ENCODE results near the gene EXOSC7. TPM values are rescaled to one million over a fixed set of nuclear protein-coding genes. Genes with fewer than 3 reads are reported as not detected.
"Not testable (repeated sequence)": the region's sequence is repeated elsewhere in the genome, so short reads cannot be mapped to it uniquely, and the experiment has no call there.

The EXOSC7 gene
- total and polyA plus RNA-seq, 2 experiments from 2014 or later, result 31.1 to 53.5 TPM

GRCh38 chr3:44984335-44984734, 8.3 kb downstream of the EXOSC7 start:
- no peaks in the 10 kb centered on the region; the same call in 1 of the 2 replicates for H3F3A ChIP-seq (ENCODE audit: insufficient read depth)
- TF ChIP-seq EZH2 (IDR thresholded peaks at IDR 0.05; ENCODE audit: insufficient read depth, poor library complexity, severe bottlenecking) (no peak), EZH2phosphoT487 (IDR thresholded peaks at IDR 0.05; ENCODE audit: insufficient read depth, low read depth) (no peak)
- no peak overlapping the region for H3K27ac ChIP-seq
- 94 to 98% methylated on average over 2 of the region's 2 CpGs for WGBS, 2 experiments (ENCODE audit: low coverage in 1 of 2, low lambda C conversion rate in 2 of 2, missing lambda C conversion rate in 2 of 2)
- in situ Hi-C loops (cut with MboI), result no loop called here
- H3K4me2 ChIP-seq (ENCODE audit: unreplicated experiment), result no peak overlapping the region
- H4K20me1 ChIP-seq (ENCODE audit: insufficient read depth), result no peaks in the 10 kb centered on the region
- H3K9me2 ChIP-seq (ENCODE audit: insufficient read depth), result no peaks in the 10 kb centered on the region
- no peaks in the 10 kb centered on the region for H3K36me3 ChIP-seq (ENCODE audit: low read depth)
- H3K4me3 ChIP-seq, result no peak overlapping the region
- peaks cover 97% of the 10 kb centered on the region for H3K79me2 ChIP-seq (ENCODE audit: insufficient read depth)
- no peak for DNase-seq
- no peaks in the 10 kb centered on the region for H3K9me3 ChIP-seq (ENCODE audit: low read depth)
- no peaks in the 10 kb centered on the region for H3K27me3 ChIP-seq (replicated peaks; ENCODE audit: insufficient read depth)
- no peak overlapping the region for H2AFZ ChIP-seq
- peaks cover 6% of the 10 kb centered on the region for H3K4me1 ChIP-seq (ENCODE audit: insufficient read depth)
- no peak overlapping the region for H3K9ac ChIP-seq

GRCh38 chr3:44986330-44986729, 10.3 kb downstream of the EXOSC7 start:
- in situ Hi-C loops (cut with MboI); H3K4me2 ChIP-seq (ENCODE audit: unreplicated experiment); H2AFZ ChIP-seq; H3K9me3 ChIP-seq (ENCODE audit: low read depth); H3K27ac ChIP-seq; H3K4me3 ChIP-seq; H4K20me1 ChIP-seq (ENCODE audit: insufficient read depth); H3K9me2 ChIP-seq (ENCODE audit: insufficient read depth); H3K9ac ChIP-seq; H3K4me1 ChIP-seq (ENCODE audit: insufficient read depth); DNase-seq; H3K27me3 ChIP-seq (replicated peaks; ENCODE audit: insufficient read depth); H3K36me3 ChIP-seq (ENCODE audit: low read depth); H3F3A ChIP-seq (ENCODE audit: insufficient read depth): not testable (repeated sequence)
- peaks cover 94% of the 10 kb centered on the region for H3K79me2 ChIP-seq (ENCODE audit: insufficient read depth)
- WGBS, 2 experiments (ENCODE audit: low coverage in 1 of 2, low lambda C conversion rate in 2 of 2, missing lambda C conversion rate in 2 of 2), result 95 to 99% methylated on average over 7 to 14 of the region's 14 CpGs

- H3F3A ChIP-seq (ENCODE audit: insufficient read depth), result peaks cover 12% of the 10 kb centered on the region
- H3K27me3 ChIP-seq (replicated peaks; ENCODE audit: insufficient read depth), result no peaks in the 10 kb centered on the region
- peaks cover 94% of the 10 kb centered on the region for H3K79me2 ChIP-seq (ENCODE audit: insufficient read depth)
- no peak overlapping the region for H2AFZ ChIP-seq
- 80 to 82% methylated on average over 6 of the region's 6 CpGs for WGBS, 2 experiments (ENCODE audit: low coverage in 1 of 2, low lambda C conversion rate in 2 of 2, missing lambda C conversion rate in 2 of 2)
- H4K20me1 ChIP-seq (ENCODE audit: insufficient read depth), result no peaks in the 10 kb centered on the region
- no peaks in the 10 kb centered on the region for H3K9me3 ChIP-seq (ENCODE audit: low read depth)
- H3K9ac ChIP-seq, result no peak overlapping the region
- no peak overlapping the region for H3K4me2 ChIP-seq (ENCODE audit: unreplicated experiment)
- in situ Hi-C loops (cut with MboI), result no loop called here
- TF ChIP-seq EZH2phosphoT487 (IDR thresholded peaks at IDR 0.05; ENCODE audit: insufficient read depth, low read depth) (no peak), EZH2 (IDR thresholded peaks at IDR 0.05; ENCODE audit: insufficient read depth, poor library complexity, severe bottlenecking) (no peak)
- H3K27ac ChIP-seq, result no peak overlapping the region
- no peaks in the 10 kb centered on the region for H3K9me2 ChIP-seq (ENCODE audit: insufficient read depth)
- peaks cover 7% of the 10 kb centered on the region; the same call in 1 of the 2 replicates for H3K4me1 ChIP-seq (ENCODE audit: insufficient read depth)
- no peak for DNase-seq
- no peaks in the 10 kb centered on the region for H3K36me3 ChIP-seq (ENCODE audit: low read depth)
- H3K4me3 ChIP-seq, result no peak overlapping the region
These were observed 11.3 kb downstream of the EXOSC7 start for GRCh38 chr3:44987332-44987731.

GRCh38 chr3:44988073-44988472, 12.0 kb downstream of the EXOSC7 start:
- no peaks in the 10 kb centered on the region for H3K9me2 ChIP-seq (ENCODE audit: insufficient read depth)
- H3K79me2 ChIP-seq (ENCODE audit: insufficient read depth), result peaks cover 89% of the 10 kb centered on the region
- peaks cover 14% of the 10 kb centered on the region for H3K4me1 ChIP-seq (ENCODE audit: insufficient read depth)
- H3K36me3 ChIP-seq (ENCODE audit: low read depth), result no peaks in the 10 kb centered on the region
- H4K20me1 ChIP-seq (ENCODE audit: insufficient read depth), result no peaks in the 10 kb centered on the region
- in situ Hi-C loops (cut with MboI), result no loop called here
- no peak overlapping the region for H3K4me3 ChIP-seq
- no peaks in the 10 kb centered on the region for H3K27me3 ChIP-seq (replicated peaks; ENCODE audit: insufficient read depth)
- WGBS, 2 experiments (ENCODE audit: low coverage in 1 of 2, low lambda C conversion rate in 2 of 2, missing lambda C conversion rate in 2 of 2), result 98 to 100% methylated on average over 2 of the region's 2 CpGs
- no peak overlapping the region for H3K4me2 ChIP-seq (ENCODE audit: unreplicated experiment)
- H3F3A ChIP-seq (ENCODE audit: insufficient read depth), result peaks cover 19% of the 10 kb centered on the region
- H3K27ac ChIP-seq, result no peak overlapping the region
- no peak for TF ChIP-seq EZH2phosphoT487 (IDR thresholded peaks at IDR 0.05; ENCODE audit: insufficient read depth, low read depth)
- TF ChIP-seq EZH2 (IDR thresholded peaks at IDR 0.05; ENCODE audit: insufficient read depth, poor library complexity, severe bottlenecking), result no peak
- DNase-seq, result peak; percentile 36
- no peak overlapping the region for H3K9ac ChIP-seq
- H2AFZ ChIP-seq, result no peak overlapping the region
- H3K9me3 ChIP-seq (ENCODE audit: low read depth), result no peaks in the 10 kb centered on the region

- Histone ChIP-seq H3K4me1 (ENCODE audit: insufficient read depth) (peaks cover 19% of the 10 kb centered on the region), H3F3A (ENCODE audit: insufficient read depth) (peaks cover 30% of the 10 kb centered on the region), H3K4me2 (ENCODE audit: unreplicated experiment) (no peak overlapping the region), H2AFZ (no peak overlapping the region), H3K9ac (no peak overlapping the region), H3K9me3 (ENCODE audit: low read depth) (no peaks in the 10 kb centered on the region), H3K4me3 (no peak overlapping the region), H3K27me3 (replicated peaks; ENCODE audit: insufficient read depth) (no peaks in the 10 kb centered on the region), H3K9me2 (ENCODE audit: insufficient read depth) (no peaks in the 10 kb centered on the region), H3K27ac (no peak overlapping the region), H3K79me2 (ENCODE audit: insufficient read depth) (peaks cover 79% of the 10 kb centered on the region), H4K20me1 (ENCODE audit: insufficient read depth) (no peaks in the 10 kb centered on the region), H3K36me3 (ENCODE audit: low read depth) (no peaks in the 10 kb centered on the region)
- in situ Hi-C loops (cut with MboI), result no loop called here
- 87 to 93% methylated on average over 8 of the region's 8 CpGs for WGBS, 2 experiments (ENCODE audit: low coverage in 1 of 2, low lambda C conversion rate in 2 of 2, missing lambda C conversion rate in 2 of 2)
- DNase-seq, result no peak
- TF ChIP-seq EZH2phosphoT487 (IDR thresholded peaks at IDR 0.05; ENCODE audit: insufficient read depth, low read depth), result no peak
- no peak for TF ChIP-seq EZH2 (IDR thresholded peaks at IDR 0.05; ENCODE audit: insufficient read depth, poor library complexity, severe bottlenecking)
These were observed 13.1 kb downstream of the EXOSC7 start for GRCh38 chr3:44989141-44989540.

Measured in GM23248 (cell line).